ENCODE measurements around the gene MLLT1. TPM values are rescaled to one million over a fixed set of nuclear protein-coding genes. Genes with fewer than 3 reads are reported as not detected.
"Not testable (repeated sequence)": the region's sequence is repeated elsewhere in the genome, so short reads cannot be mapped to it uniquely, and the experiment has no call there.

Gene MLLT1
- total RNA-seq, 2 experiments from 2014 or later, result 30.6 to 31.3 TPM

DNA sequence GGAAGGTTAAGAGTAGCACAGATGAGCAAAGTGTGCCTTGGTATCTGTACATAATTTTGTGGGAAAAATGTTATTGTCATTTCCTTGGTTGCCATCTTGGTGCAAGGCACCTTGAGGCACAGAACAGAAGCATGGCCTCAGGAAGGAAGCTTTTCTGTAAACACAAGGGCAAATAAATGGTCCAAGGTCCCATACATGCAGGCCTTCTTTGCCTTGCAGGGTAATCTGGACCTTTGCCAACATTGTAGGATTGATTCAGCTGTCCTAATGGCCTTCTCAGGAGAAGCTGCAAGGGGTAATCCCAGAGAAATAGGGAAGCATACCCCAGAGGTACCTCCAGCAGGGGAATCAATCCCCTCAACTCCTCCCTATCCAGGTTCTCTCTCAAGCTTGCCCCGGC is 9.0 kb upstream of the MLLT1 start:
- Mint-ChIP-seq H3K27me3 (ENCODE audit: low read depth) (no peaks in the 10 kb centered on the region), H3K9me3 (peaks cover 46% of the 10 kb centered on the region), H3K4me3 (no peak overlapping the region), H3K27ac (no peak overlapping the region), H3K4me1 (ENCODE audit: low read depth) (no peaks in the 10 kb centered on the region), H3K36me3 (ENCODE audit: low read depth) (peaks cover 17% of the 10 kb centered on the region)
- no peak for DNase-seq
- CTCF ChIA-PET, result interaction anchor here (0.6 to 3.4 kb wide), 2 partner anchors 11 to 298 kb away, joined by 3 to 18 read pairs; no protein-coding TSS in a partner anchor
- intact Hi-C loops (cut with micrococcal nuclease), result no loop called here

DNA sequence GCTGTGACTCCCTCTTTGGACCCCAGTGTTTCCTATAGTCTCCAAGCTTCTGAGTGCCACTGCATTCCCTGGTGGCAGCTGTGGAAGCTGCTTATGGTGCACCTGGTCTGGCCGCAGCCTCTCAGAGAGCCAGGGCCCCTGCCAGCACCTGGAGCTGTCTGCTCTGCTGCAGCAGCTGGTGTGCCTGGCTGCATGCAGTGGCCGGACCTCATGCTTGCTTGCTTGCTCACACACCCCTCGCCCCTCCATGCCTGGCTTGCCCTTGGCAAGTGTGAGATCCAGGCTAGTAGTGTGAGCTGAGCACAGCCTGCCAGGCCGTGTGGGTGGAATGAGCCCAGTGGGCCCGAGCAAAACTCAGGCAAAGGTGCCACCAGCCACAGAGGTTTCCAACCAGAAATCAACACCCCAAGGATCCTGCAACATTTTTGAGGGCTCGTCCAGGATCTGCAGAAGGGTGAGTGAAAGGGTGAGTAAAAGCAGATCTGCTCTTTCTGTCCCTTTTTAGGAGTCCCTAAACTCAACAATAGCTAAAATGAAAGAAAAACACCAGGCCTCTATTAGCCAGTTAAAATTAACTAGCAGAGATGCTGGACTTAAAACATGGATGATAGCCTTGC is 7.6 kb upstream of the MLLT1 start:
- Mint-ChIP-seq H3K36me3 (ENCODE audit: low read depth) (peaks cover 17% of the 10 kb centered on the region), H3K27me3 (ENCODE audit: low read depth) (no peaks in the 10 kb centered on the region), H3K4me3 (no peak overlapping the region), H3K9me3 (peaks cover 40% of the 10 kb centered on the region), H3K4me1 (ENCODE audit: low read depth) (no peaks in the 10 kb centered on the region), H3K27ac (no peak overlapping the region)
- intact Hi-C loops (cut with micrococcal nuclease), result no loop called here
- peak; percentile 34 for DNase-seq
- CTCF ChIA-PET, result interaction anchor here (0.6 to 3.4 kb wide), 3 partner anchors 12 to 630 kb away, joined by 3 to 18 read pairs (median 4); no protein-coding TSS in a partner anchor

DNA sequence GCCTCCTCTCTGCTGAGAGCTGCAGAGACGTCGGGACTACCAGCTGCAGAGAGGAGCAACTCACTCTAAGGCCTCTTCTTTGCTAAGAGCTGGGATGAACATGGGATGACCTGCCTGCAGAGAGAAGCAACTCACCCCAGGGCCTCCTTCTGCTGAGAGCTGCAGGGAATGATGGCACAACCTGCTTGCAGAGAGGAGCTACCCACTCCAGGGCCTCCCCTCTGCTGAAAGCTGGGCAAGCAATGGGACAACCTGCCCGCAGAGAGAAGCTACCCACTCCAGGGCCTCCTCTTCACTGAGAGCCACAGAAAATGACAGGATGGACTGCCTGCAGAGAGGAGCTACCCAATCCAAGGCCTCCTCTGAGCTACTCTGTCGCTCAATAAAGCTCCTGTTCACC is 6.9 kb upstream of the MLLT1 start:
- Mint-ChIP-seq H3K27me3 (ENCODE audit: low read depth) (no peaks in the 10 kb centered on the region), H3K9me3 (peaks cover 33% of the 10 kb centered on the region), H3K4me3 (no peak overlapping the region), H3K36me3 (ENCODE audit: low read depth) (peaks cover 13% of the 10 kb centered on the region), H3K4me1 (ENCODE audit: low read depth) (no peaks in the 10 kb centered on the region), H3K27ac (no peak overlapping the region)
- CTCF ChIA-PET, result interaction anchor here (0.6 to 1.2 kb wide), 3 partner anchors 13 to 630 kb away, joined by 3 to 5 read pairs (median 4); no protein-coding TSS in a partner anchor
- DNase-seq, result peak; percentile 15
- intact Hi-C loops (cut with micrococcal nuclease), result no loop called here

DNA sequence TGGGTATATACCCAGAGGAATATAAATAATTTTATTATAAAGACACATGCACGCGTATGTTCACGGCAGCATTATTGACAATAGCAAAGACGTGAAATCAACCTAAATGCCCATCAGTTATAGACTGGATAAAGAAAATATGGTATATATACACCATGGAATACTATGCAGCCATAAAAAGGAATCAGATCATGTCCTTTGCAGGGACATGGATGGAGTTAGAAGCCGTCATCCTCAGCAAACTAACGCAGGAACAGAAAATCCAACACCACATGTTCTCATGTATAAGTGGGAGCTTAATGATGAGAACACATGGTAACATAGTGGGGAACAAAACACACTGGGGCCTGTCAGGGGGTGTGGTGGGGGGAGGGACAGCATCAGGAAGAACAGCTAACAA is 2.6 kb upstream of the MLLT1 start:
- H3K9me3 Mint-ChIP-seq; H3K36me3 Mint-ChIP-seq (ENCODE audit: low read depth); H3K4me3 Mint-ChIP-seq; H3K27ac Mint-ChIP-seq; DNase-seq; CTCF ChIA-PET; H3K27me3 Mint-ChIP-seq (ENCODE audit: low read depth): not testable (repeated sequence)
- H3K4me1 Mint-ChIP-seq (ENCODE audit: low read depth), result peaks cover 17% of the 10 kb centered on the region
- intact Hi-C loops (cut with micrococcal nuclease), result loop anchor here (5.0 kb wide), 1 partner anchor 90 kb away; the partner anchor contains the start of gene ALKBH7

DNA sequence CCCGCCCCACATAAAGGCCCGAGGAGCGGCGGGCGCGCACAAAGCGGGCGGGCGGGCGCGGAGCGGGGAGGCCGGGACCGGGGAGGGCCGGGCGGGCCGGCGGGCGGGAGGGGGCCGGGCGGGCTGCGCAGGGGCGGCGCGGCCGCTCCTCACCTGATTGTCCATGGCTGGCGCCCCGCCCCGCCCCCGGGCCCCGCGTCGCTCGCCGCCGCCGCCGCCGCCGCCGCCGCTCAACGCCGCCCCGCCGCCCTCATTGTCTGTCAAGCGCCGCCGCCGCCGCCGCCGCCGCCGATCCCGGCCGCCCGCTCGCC is 200 bp downstream of the MLLT1 start:
- peaks cover 33% of the 10 kb centered on the region for H3K4me1 Mint-ChIP-seq (ENCODE audit: low read depth)
- intact Hi-C loops (cut with micrococcal nuclease), result loop anchor here (10.0 kb wide), 1 partner anchor 225 kb away; the partner anchor contains the start of gene TUBB4A
- H3K9me3 Mint-ChIP-seq, result no peaks in the 10 kb centered on the region

DNA sequence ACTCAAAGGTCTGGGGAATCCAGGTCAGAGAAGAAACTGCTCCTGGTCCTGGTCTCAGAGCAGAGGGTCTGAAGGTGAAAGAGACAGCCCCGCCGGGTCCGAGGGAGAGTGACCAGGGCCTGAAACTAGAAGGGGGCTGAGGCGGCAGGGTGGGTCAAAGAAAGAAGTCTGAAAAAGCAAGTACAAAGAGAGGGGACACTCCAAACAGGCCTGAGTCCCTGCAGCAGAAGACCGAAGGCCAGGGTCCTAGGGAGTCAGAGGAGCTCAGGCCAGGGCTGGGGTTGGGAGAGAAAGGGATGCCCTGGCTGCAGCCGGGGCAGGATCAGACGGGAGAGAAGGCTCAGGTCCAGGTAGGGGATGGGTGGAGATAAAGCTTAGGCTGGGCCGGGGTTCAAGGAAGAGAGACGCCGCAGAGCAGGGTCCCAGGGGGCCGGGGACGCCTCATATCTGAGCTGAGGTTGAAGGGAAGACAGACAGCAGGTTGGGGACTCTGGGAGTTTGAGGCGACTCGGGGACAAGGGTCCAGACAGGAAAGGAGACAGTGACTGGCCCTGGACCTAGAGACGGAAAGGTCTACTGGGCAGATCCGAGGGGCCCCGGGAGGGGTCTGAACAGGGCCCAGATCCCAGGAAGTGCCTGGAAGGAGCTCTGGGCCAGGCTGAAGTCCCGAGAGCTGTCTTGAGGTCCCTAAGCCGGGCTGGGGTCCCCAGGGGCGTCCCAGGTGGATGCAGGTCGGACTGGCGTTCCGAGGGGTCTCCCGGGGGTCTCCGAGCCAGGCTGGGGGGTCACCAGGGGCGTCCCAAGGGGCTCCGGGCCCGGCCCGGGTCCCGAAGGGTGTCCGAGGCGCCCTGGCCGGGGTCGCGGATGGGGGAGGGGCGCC is 795 bp downstream of the MLLT1 start:
- Mint-ChIP-seq H3K4me1 (ENCODE audit: low read depth) (peaks cover 39% of the 10 kb centered on the region), H3K27me3 (ENCODE audit: low read depth) (no peaks in the 10 kb centered on the region), H3K27ac (peak overlapping the region; percentile 87), H3K36me3 (ENCODE audit: low read depth) (peaks cover 6% of the 10 kb centered on the region), H3K4me3 (peak overlapping the region; percentile 94), H3K9me3 (no peaks in the 10 kb centered on the region)
- CTCF ChIA-PET, result no interaction called here
- intact Hi-C loops (cut with micrococcal nuclease), result loop anchor here (10.0 kb wide), 1 partner anchor 226 kb away; the partner anchor contains the start of gene TUBB4A
- DNase-seq, result no peak

More for the DNA sequence above, 200 bp downstream of the MLLT1 start:
- CTCF ChIA-PET, result no interaction called here
- DNase-seq, result no peak
- Mint-ChIP-seq H3K27me3 (ENCODE audit: low read depth) (no peaks in the 10 kb centered on the region), H3K27ac (no peak overlapping the region), H3K36me3 (ENCODE audit: low read depth) (peaks cover 6% of the 10 kb centered on the region), H3K4me3 (peak overlapping the region; percentile 54)

DNA sequence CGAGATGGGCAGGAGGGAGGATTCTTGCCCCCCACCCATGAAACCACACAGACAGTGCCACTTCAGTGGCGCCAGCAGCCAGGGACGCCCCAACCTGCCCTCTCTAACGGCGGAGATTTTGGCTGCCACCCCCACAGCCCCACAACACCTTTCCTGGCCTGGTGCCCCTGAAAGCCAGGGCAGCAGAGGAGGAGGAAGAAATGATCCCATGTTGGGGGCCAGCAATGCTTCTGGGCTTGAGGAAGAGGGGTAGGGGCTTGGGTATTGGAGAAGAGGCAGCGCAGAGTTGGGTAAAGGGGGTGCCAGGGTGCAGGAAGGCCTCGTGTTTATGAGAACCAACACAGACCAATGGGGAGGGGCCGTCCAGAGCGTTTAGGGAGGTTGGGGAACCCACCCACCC is 1.7 kb downstream of the MLLT1 start:
- Mint-ChIP-seq H3K9me3 (no peaks in the 10 kb centered on the region), H3K4me3 (peak overlapping the region; percentile 94), H3K36me3 (ENCODE audit: low read depth) (peaks cover 6% of the 10 kb centered on the region), H3K27me3 (ENCODE audit: low read depth) (no peaks in the 10 kb centered on the region), H3K4me1 (ENCODE audit: low read depth) (peaks cover 46% of the 10 kb centered on the region), H3K27ac (peak overlapping the region; percentile 87)
- intact Hi-C loops (cut with micrococcal nuclease), result loop anchor here (10.0 kb wide), 1 partner anchor 227 kb away; the partner anchor contains the start of gene TUBB4A
- DNase-seq, result no peak
- CTCF ChIA-PET, result no interaction called here

DNA sequence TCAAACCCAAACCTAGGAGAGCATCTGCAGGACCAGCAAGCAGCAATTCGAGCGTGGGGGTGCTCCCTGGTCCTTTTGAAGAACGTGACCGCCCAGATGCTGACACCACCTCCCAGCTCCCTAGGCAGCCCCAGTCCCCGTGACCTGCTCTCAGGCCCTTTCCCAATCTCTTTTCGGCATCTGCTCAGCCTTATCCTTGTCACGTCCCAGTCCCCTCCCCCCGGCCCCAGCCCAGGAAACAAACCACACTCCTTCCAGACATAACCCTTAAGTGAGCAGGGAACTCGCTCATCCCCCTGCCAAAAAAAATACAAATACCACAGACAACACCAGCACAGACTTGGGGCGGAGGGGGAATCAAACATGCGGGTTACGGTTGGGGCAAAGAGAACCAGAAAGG is 3.3 kb downstream of the MLLT1 start:
- no peak for DNase-seq
- H3K27ac Mint-ChIP-seq, result peak overlapping the region; percentile 10
- H3K4me3 Mint-ChIP-seq, result no peak overlapping the region
- CTCF ChIA-PET, result interaction anchor here (0.6 to 0.8 kb wide), 2 partner anchors 11 to 18 kb away, joined by 3 read pairs; no protein-coding TSS in a partner anchor
- H3K9me3 Mint-ChIP-seq, result no peaks in the 10 kb centered on the region
- H3K27me3 Mint-ChIP-seq (ENCODE audit: low read depth), result no peaks in the 10 kb centered on the region
- H3K36me3 Mint-ChIP-seq (ENCODE audit: low read depth), result peaks cover 8% of the 10 kb centered on the region
- H3K4me1 Mint-ChIP-seq (ENCODE audit: low read depth), result peaks cover 57% of the 10 kb centered on the region
- intact Hi-C loops (cut with micrococcal nuclease), result loop anchor here (10.0 kb wide), 1 partner anchor 228 kb away; the partner anchor contains the start of gene TUBB4A

DNA sequence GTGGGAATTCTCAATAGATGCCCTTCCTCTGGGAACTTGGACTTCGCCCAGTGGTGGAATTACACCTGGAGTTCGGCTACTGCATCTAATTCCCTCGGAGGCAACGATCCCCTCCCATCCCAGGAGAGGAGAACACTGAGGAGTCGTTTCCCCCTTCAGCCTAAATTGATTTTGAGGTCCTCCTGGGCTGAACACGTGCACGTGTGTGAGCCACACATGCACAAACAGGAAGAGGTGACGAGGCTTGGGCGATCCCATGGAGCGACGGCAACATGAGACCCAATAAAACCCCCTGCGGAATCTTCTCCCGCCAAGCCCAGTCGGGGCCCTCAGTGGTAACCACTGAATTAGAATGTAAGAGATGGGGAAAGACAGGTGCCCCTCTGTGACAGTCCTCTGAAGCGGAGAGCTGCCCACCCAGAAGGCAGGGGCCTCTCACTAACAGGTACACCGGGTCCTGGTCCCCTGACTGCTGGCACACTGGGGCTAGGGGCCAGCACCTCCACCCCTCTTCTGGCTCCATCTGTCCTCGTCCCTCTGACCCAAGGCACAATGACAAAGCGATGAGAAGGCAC is 4.5 kb downstream of the MLLT1 start:
- no peaks in the 10 kb centered on the region for H3K27me3 Mint-ChIP-seq (ENCODE audit: low read depth)
- peaks cover 13% of the 10 kb centered on the region for H3K36me3 Mint-ChIP-seq (ENCODE audit: low read depth)
- no peaks in the 10 kb centered on the region for H3K9me3 Mint-ChIP-seq
- H3K4me1 Mint-ChIP-seq (ENCODE audit: low read depth), result peaks cover 62% of the 10 kb centered on the region
- H3K4me3 Mint-ChIP-seq, result no peak overlapping the region
- CTCF ChIA-PET, result interaction anchor here (1.3 kb wide), 1 partner anchor 15 kb away, joined by 3 read pairs; no protein-coding TSS in a partner anchor
- no peak for DNase-seq
- H3K27ac Mint-ChIP-seq, result no peak overlapping the region
- intact Hi-C loops (cut with micrococcal nuclease), result loop anchor here (10.0 kb wide), 1 partner anchor 230 kb away; the partner anchor contains the start of gene TUBB4A

DNA sequence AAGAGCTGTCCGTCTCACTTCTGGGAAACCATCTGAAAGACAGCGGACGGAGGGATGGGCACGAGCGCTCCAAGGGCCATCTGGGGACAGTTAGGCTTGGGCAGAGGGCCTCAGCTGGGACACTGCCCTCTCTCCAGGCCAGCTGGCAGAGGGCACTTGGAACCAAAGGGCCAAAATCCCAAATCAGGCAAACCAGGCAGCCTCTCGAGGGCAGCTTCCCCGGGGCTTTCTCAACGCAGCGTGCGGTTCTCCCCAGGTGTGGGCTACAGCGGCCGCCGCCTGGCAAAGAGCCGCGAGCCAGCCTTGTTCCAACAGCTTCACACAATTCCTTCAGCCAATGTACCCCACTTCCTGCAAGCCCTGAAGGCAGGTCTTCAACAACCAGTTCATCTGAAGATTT is 5.0 kb downstream of the MLLT1 start:
- CTCF ChIA-PET, result interaction anchor here (1.3 kb wide), 1 partner anchor 14 kb away, joined by 3 read pairs; no protein-coding TSS in a partner anchor
- Mint-ChIP-seq H3K9me3 (no peaks in the 10 kb centered on the region), H3K27me3 (ENCODE audit: low read depth) (no peaks in the 10 kb centered on the region), H3K27ac (no peak overlapping the region), H3K4me3 (no peak overlapping the region), H3K36me3 (ENCODE audit: low read depth) (peaks cover 18% of the 10 kb centered on the region), H3K4me1 (ENCODE audit: low read depth) (peaks cover 62% of the 10 kb centered on the region)
- DNase-seq, result no peak
- intact Hi-C loops (cut with micrococcal nuclease), result loop anchor here (10.0 kb wide), 1 partner anchor 230 kb away; the partner anchor contains the start of gene TUBB4A

DNA sequence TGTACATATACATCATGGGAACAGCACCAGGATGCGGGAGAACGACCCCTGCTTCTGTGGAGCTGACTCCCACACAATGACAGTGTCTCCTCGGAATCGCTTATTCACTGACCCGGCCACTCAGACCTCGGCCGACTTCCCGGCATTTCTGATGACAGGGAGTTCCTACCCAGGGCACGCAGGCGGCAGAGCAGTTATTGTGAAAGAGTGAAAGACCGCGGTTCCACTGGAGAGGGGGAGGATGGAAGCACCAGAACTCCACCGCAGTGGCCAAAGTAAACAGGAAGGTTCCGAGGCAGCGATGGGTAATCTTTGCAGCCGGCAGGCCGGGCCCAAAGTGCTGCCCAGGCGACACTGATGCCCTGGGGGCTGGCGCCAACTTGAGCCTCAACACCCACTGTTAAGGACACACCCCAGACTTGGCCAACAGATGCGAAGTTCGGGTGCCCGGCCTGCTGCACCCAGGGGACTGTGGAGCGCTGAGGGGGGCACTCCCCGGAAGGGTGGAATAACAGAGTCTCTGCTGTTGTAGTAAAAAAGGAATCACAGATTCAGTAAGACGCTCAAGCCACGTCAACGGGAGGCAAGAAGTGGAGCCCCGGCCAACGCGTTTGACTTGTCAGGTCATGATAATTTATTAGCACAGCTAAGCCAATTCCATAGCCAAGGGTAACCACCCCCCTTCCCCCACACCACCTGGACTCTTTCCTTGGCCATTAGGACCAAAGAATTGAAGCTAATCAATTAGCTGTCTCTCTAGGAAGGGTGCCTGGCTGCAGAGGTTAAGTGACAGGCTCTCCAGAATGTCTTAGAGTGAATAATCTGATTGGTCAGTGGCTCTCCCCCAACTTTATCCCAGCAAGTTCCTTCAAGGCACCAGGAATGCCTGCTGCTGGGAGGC is 5.8 kb downstream of the MLLT1 start:
- peaks cover 61% of the 10 kb centered on the region for H3K4me1 Mint-ChIP-seq (ENCODE audit: low read depth)
- intact Hi-C loops (cut with micrococcal nuclease), result loop anchor here (10.0 kb wide), 1 partner anchor 231 kb away; the partner anchor contains the start of gene TUBB4A
- CTCF ChIA-PET, result no interaction called here
- DNase-seq, result no peak
- peaks cover 18% of the 10 kb centered on the region for H3K36me3 Mint-ChIP-seq (ENCODE audit: low read depth)
- no peaks in the 10 kb centered on the region for H3K27me3 Mint-ChIP-seq (ENCODE audit: low read depth)
- H3K4me3 Mint-ChIP-seq, result no peak overlapping the region
- H3K27ac Mint-ChIP-seq, result no peak overlapping the region
- no peaks in the 10 kb centered on the region for H3K9me3 Mint-ChIP-seq

All from activated naive CD4-positive, alpha-beta T cell treated with anti-CD3 and anti-CD28 coated beads for 36 hours (primary cell).